ENCODE data around the gene PABPC1L.

GRCh38 chr20:44911264-44911921, 1.5 kb downstream of the PABPC1L start:
- TF ChIP-seq POLR2A (IDR thresholded peaks at IDR 0.05) (no peak), POLR2AphosphoS5 (IDR thresholded peaks at IDR 0.05) (no peak)
